ENCODE results near the gene TMEM45B. TPM values are rescaled to one million over a fixed set of nuclear protein-coding genes. Genes with fewer than 3 reads are reported as not detected.
"Not testable (repeated sequence)": the region's sequence is repeated elsewhere in the genome, so short reads cannot be mapped to it uniquely, and the experiment has no call there.

Gene TMEM45B
- total RNA-seq, 1 experiment from 2014 or later: not detected

DNA sequence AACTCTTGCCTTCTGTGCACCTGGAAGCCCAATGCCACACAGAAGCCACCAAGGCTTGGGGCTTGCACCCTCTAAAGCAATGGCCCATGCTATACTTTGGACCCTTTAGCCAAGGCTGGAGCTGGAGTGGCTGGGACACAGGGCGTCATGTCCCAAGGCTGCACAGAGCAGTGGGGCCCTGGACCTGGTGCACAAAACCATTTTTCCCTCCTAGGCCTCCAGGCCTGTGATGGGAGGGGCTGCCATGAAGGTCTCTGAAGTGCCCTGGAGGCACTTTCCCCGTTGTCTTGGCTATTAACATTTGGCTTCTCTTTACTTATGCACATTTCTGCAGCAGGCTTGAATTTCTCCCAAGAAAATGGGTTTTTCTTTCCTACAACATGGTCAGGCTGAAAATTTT is 20.6 kb upstream of the TMEM45B start:
- H3K27me3 ChIP-seq (ENCODE audit: low read length): no peaks in the 10 kb centered on the region
- H2AFZ ChIP-seq (ENCODE audit: low read length): no peak overlapping the region
- no peak overlapping the region for H3K4me3 ChIP-seq (ENCODE audit: low read length)
- no peak overlapping the region for H3K9ac ChIP-seq (ENCODE audit: low read length)
- H3K9me2 ChIP-seq (replicated peaks; ENCODE audit: insufficient read depth, low read length): no peaks in the 10 kb centered on the region
- no peaks in the 10 kb centered on the region for H3K4me1 ChIP-seq (ENCODE audit: low read length)
- H4K20me1 ChIP-seq (ENCODE audit: insufficient read depth, low read depth, low read length): no peaks in the 10 kb centered on the region
- H3K4me2 ChIP-seq (ENCODE audit: low read depth, low read length, poor library complexity, severe bottlenecking): no peak overlapping the region
- H3K9me3 ChIP-seq (ENCODE audit: low read length): no peaks in the 10 kb centered on the region
- DNase-seq: no peak
- no peak overlapping the region for H3K27ac ChIP-seq (ENCODE audit: low read length)
- H3K79me2 ChIP-seq (ENCODE audit: low read length): no peaks in the 10 kb centered on the region
- H3K36me3 ChIP-seq (ENCODE audit: insufficient read depth, low read length): no peaks in the 10 kb centered on the region

GRCh38 chr11:129798212-129798611 is 17.4 kb upstream of the TMEM45B start:
- Histone ChIP-seq H3K27ac (ENCODE audit: low read length) (no peak overlapping the region), H3K4me2 (ENCODE audit: low read depth, low read length, poor library complexity, severe bottlenecking) (no peak overlapping the region), H3K9ac (ENCODE audit: low read length) (no peak overlapping the region), H2AFZ (ENCODE audit: low read length) (no peak overlapping the region), H3K4me1 (ENCODE audit: low read length) (no peaks in the 10 kb centered on the region), H4K20me1 (ENCODE audit: insufficient read depth, low read depth, low read length) (no peaks in the 10 kb centered on the region), H3K79me2 (ENCODE audit: low read length) (no peaks in the 10 kb centered on the region), H3K36me3 (ENCODE audit: insufficient read depth, low read length) (no peaks in the 10 kb centered on the region), H3K9me3 (ENCODE audit: low read length) (no peaks in the 10 kb centered on the region), H3K9me2 (replicated peaks; ENCODE audit: insufficient read depth, low read length) (no peaks in the 10 kb centered on the region), H3K4me3 (ENCODE audit: low read length) (no peak overlapping the region), H3K27me3 (ENCODE audit: low read length) (no peaks in the 10 kb centered on the region)
- no peak for DNase-seq

GRCh38 chr11:129800162-129800561 is 15.5 kb upstream of the TMEM45B start:
- not testable (repeated sequence) for H3K9ac ChIP-seq (ENCODE audit: low read length); H3K27me3 ChIP-seq (ENCODE audit: low read length); H3K9me2 ChIP-seq (replicated peaks; ENCODE audit: insufficient read depth, low read length); H2AFZ ChIP-seq (ENCODE audit: low read length); H3K9me3 ChIP-seq (ENCODE audit: low read length); DNase-seq; H3K27ac ChIP-seq (ENCODE audit: low read length); H3K4me1 ChIP-seq (ENCODE audit: low read length); H3K79me2 ChIP-seq (ENCODE audit: low read length); H4K20me1 ChIP-seq (ENCODE audit: insufficient read depth, low read depth, low read length); H3K36me3 ChIP-seq (ENCODE audit: insufficient read depth, low read length); H3K4me3 ChIP-seq (ENCODE audit: low read length); H3K4me2 ChIP-seq (ENCODE audit: low read depth, low read length, poor library complexity, severe bottlenecking)

DNA sequence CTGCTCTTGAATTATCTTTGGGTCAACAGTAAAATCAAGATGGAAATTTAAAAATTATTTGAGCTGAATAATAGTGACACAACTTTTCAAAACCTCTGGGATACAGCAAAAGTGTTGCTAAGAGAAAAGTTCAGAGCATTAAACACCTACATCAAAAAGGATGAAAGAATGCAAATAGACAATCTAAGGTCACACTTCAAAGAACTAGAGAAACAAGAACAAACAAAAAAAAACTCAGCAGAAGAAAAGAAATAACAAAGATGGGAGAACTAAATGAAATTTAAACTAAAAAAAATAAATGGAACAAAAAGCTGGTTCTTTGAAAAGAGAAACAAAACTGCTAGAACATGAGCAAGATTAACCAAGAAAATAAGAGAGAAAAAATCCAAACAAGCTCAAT is 15.0 kb upstream of the TMEM45B start:
- no peak overlapping the region for H3K4me2 ChIP-seq (ENCODE audit: low read depth, low read length, poor library complexity, severe bottlenecking)

DNA sequence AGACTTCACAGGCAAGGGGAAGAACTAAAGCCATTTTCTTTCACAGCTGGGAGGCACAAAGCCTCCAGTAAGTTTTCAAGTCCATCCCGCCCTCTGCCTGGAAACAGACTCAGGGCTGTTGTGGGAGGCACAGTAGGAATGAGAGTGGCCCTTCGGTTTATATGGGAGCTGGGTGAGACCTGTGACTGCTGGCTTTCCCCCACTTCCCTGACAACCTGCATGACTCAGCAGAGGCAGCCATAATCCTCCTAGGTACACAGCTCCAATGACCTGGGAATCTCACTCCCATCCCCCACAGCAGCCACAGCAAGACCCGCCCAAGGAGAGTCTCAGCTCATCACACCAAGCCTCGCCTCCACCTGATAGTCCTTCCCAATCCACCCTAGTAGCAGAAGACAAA is 12.1 kb upstream of the TMEM45B start:
- no peak overlapping the region for H3K27ac ChIP-seq (ENCODE audit: low read length)
- H3K27me3 ChIP-seq (ENCODE audit: low read length): no peaks in the 10 kb centered on the region

More for the DNA sequence above, 15.0 kb upstream of the TMEM45B start:
- no peak overlapping the region for H2AFZ ChIP-seq (ENCODE audit: low read length)
- H3K27me3 ChIP-seq (ENCODE audit: low read length): no peaks in the 10 kb centered on the region
- no peaks in the 10 kb centered on the region for H3K9me3 ChIP-seq (ENCODE audit: low read length)
- H3K9ac ChIP-seq (ENCODE audit: low read length): no peak overlapping the region
- no peaks in the 10 kb centered on the region for H3K9me2 ChIP-seq (replicated peaks; ENCODE audit: insufficient read depth, low read length)
- DNase-seq: no peak
- no peaks in the 10 kb centered on the region for H4K20me1 ChIP-seq (ENCODE audit: insufficient read depth, low read depth, low read length)
- H3K4me1 ChIP-seq (ENCODE audit: low read length): no peaks in the 10 kb centered on the region
- no peak overlapping the region for H3K27ac ChIP-seq (ENCODE audit: low read length)
- H3K79me2 ChIP-seq (ENCODE audit: low read length): no peaks in the 10 kb centered on the region
- H3K4me3 ChIP-seq (ENCODE audit: low read length): no peak overlapping the region
- no peaks in the 10 kb centered on the region for H3K36me3 ChIP-seq (ENCODE audit: insufficient read depth, low read length)

GRCh38 chr11:129804012-129804411 is 11.6 kb upstream of the TMEM45B start:
- H3K9me3 ChIP-seq (ENCODE audit: low read length): no peaks in the 10 kb centered on the region
- no peak overlapping the region for H2AFZ ChIP-seq (ENCODE audit: low read length)
- no peak overlapping the region for H3K4me2 ChIP-seq (ENCODE audit: low read depth, low read length, poor library complexity, severe bottlenecking)
- H4K20me1 ChIP-seq (ENCODE audit: insufficient read depth, low read depth, low read length): no peaks in the 10 kb centered on the region
- H3K27me3 ChIP-seq (ENCODE audit: low read length): no peaks in the 10 kb centered on the region
- no peak overlapping the region for H3K27ac ChIP-seq (ENCODE audit: low read length)
- H3K9ac ChIP-seq (ENCODE audit: low read length): no peak overlapping the region
- H3K79me2 ChIP-seq (ENCODE audit: low read length): no peaks in the 10 kb centered on the region
- H3K36me3 ChIP-seq (ENCODE audit: insufficient read depth, low read length): no peaks in the 10 kb centered on the region
- H3K4me3 ChIP-seq (ENCODE audit: low read length): no peak overlapping the region
- no peak for DNase-seq
- no peaks in the 10 kb centered on the region for H3K9me2 ChIP-seq (replicated peaks; ENCODE audit: insufficient read depth, low read length)
- no peaks in the 10 kb centered on the region for H3K4me1 ChIP-seq (ENCODE audit: low read length)

More for the DNA sequence above, 12.1 kb upstream of the TMEM45B start:
- no peaks in the 10 kb centered on the region for H3K9me2 ChIP-seq (replicated peaks; ENCODE audit: insufficient read depth, low read length)
- H4K20me1 ChIP-seq (ENCODE audit: insufficient read depth, low read depth, low read length): no peaks in the 10 kb centered on the region
- no peaks in the 10 kb centered on the region for H3K79me2 ChIP-seq (ENCODE audit: low read length)
- DNase-seq: no peak
- H3K4me3 ChIP-seq (ENCODE audit: low read length): no peak overlapping the region
- no peaks in the 10 kb centered on the region for H3K9me3 ChIP-seq (ENCODE audit: low read length)
- H3K4me2 ChIP-seq (ENCODE audit: low read depth, low read length, poor library complexity, severe bottlenecking): no peak overlapping the region
- no peak overlapping the region for H3K9ac ChIP-seq (ENCODE audit: low read length)
- H3K36me3 ChIP-seq (ENCODE audit: insufficient read depth, low read length): no peaks in the 10 kb centered on the region
- no peak overlapping the region for H2AFZ ChIP-seq (ENCODE audit: low read length)
- no peaks in the 10 kb centered on the region for H3K4me1 ChIP-seq (ENCODE audit: low read length)

DNA sequence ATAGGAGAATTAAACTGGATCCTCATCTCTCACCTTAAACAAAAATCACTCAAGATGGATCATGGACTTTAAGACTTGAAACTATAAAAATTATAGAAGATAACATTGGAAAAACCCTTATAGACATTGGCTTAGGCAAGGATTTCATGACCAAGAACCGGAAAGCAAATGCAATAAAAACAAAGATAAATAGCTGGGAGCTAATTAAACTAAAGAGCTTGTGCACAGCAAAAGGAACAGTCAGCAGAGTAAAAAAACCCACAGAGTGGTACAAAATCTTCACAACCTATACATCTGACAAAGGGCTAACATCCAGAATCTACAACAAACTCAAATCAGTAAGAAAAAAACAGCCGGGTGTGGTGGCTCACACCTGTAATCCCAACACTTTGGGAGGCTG is 7.4 kb upstream of the TMEM45B start:
- not testable (repeated sequence) for H2AFZ ChIP-seq (ENCODE audit: low read length); H3K4me1 ChIP-seq (ENCODE audit: low read length); H3K9ac ChIP-seq (ENCODE audit: low read length); H3K4me2 ChIP-seq (ENCODE audit: low read depth, low read length, poor library complexity, severe bottlenecking); H3K36me3 ChIP-seq (ENCODE audit: insufficient read depth, low read length); H3K27ac ChIP-seq (ENCODE audit: low read length); H3K79me2 ChIP-seq (ENCODE audit: low read length); H3K4me3 ChIP-seq (ENCODE audit: low read length); H4K20me1 ChIP-seq (ENCODE audit: insufficient read depth, low read depth, low read length); H3K9me3 ChIP-seq (ENCODE audit: low read length); DNase-seq; H3K9me2 ChIP-seq (replicated peaks; ENCODE audit: insufficient read depth, low read length); H3K27me3 ChIP-seq (ENCODE audit: low read length)

DNA sequence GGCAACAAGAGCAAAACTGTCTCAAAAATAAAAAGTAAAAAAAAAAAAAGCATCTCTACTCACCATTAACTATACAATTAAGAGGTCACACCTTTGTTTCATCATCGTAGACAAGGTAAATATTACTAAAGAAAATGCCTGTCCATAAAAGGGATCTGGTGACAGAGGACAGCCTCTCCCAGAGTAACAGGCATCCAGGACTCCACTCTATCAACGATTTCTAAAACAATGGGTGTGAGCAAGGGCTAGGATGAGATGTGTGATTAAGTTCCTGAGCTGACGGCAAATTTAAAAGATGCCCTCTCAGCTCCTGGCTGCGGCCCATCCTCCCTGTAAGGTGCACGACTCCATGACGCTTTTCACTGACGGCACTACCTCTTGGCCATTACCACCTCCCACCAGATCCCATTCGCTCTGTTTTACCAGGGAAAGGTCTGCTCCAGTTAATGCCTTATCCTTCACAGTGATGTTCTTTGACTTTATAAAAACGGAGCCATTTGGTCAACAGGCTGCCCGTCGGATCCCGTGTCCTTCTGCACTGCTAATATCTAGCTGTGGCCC is 2.3 kb upstream of the TMEM45B start:
- no peak overlapping the region for H3K9ac ChIP-seq (ENCODE audit: low read length)
- H4K20me1 ChIP-seq (ENCODE audit: insufficient read depth, low read depth, low read length): no peaks in the 10 kb centered on the region
- H3K27ac ChIP-seq (ENCODE audit: low read length): no peak overlapping the region
- H3K4me1 ChIP-seq (ENCODE audit: low read length): no peaks in the 10 kb centered on the region
- no peaks in the 10 kb centered on the region for H3K36me3 ChIP-seq (ENCODE audit: insufficient read depth, low read length)
- no peak overlapping the region for H3K4me2 ChIP-seq (ENCODE audit: low read depth, low read length, poor library complexity, severe bottlenecking)
- no peak overlapping the region for H3K4me3 ChIP-seq (ENCODE audit: low read length)
- H3K9me2 ChIP-seq (replicated peaks; ENCODE audit: insufficient read depth, low read length): no peaks in the 10 kb centered on the region
- H3K79me2 ChIP-seq (ENCODE audit: low read length): no peaks in the 10 kb centered on the region
- no peaks in the 10 kb centered on the region for H3K27me3 ChIP-seq (ENCODE audit: low read length)
- H3K9me3 ChIP-seq (ENCODE audit: low read length): no peaks in the 10 kb centered on the region
- no peak overlapping the region for H2AFZ ChIP-seq (ENCODE audit: low read length)
- DNase-seq: no peak

Measured in Karpas-422 (cell line).